OCI-LY7 (cell line): ENCODE measurements around the gene LRRC38. TPM values are rescaled to one million over a fixed set of nuclear protein-coding genes. Genes with fewer than 3 reads are reported as not detected.
"Not testable (repeated sequence)": the region's sequence is repeated elsewhere in the genome, so short reads cannot be mapped to it uniquely, and the experiment has no call there.

ENCODE experiments used
- BruUV-seq: library from RNA; stranded (reverse); fragments of 400-500 nt; replicated peaks from 2 replicates; lab custom pipeline; 2021; lab: Mats Ljungman, UMichigan
- CTCF ChIA-PET: fragments of 300-600 bp; sonication (Branson Sonifier 250); formaldehyde crosslinking; loops from one replicate; lab custom pipeline; 2022; ENCODE audit warnings: antibody characterized with exemption; ENCODE audit not compliant: unreplicated experiment; lab: Charles Lee
- POLR2A ChIA-PET: fragments of 300-600 bp; sonication (Branson Sonifier 250); formaldehyde crosslinking; loops from one replicate; lab custom pipeline; 2022; ENCODE audit warnings: antibody characterized with exemption; lab: Charles Lee
- DNase-seq: peaks from one replicate; pipeline ENCODE4 v3.0.0-alpha.2; 2015; ENCODE audit warnings: low spot score
- H2AFZ ChIP-seq: fragments of 200-600 bp; sonication (generic), shearing (Covaris generic); 2 replicates; pipeline ENCODE4 v1.6.1; 2014; ENCODE audit warnings: mild to moderate bottlenecking, antibody characterized with exemption, low read length, moderate library complexity
- H3K27ac ChIP-seq: fragments of 200-600 bp; sonication (generic); 2 replicates; pipeline ENCODE4 v1.5.1; 2014; ENCODE audit warnings: mixed run types, low read depth, mild to moderate bottlenecking, moderate library complexity, low read length, inconsistent platforms; ENCODE audit not compliant: poor library complexity, severe bottlenecking
- H3K36me3 ChIP-seq: fragments of 200-600 bp; sonication (generic); 2 replicates; pipeline ENCODE4 v1.6.1; 2014; ENCODE audit warnings: mild to moderate bottlenecking, antibody characterized with exemption, low read length, moderate library complexity, mixed read lengths; ENCODE audit not compliant: insufficient read depth
- H3K4me1 ChIP-seq: fragments of 200-600 bp; sonication (generic); 2 replicates; pipeline ENCODE4 v1.5.1; 2014; ENCODE audit warnings: mild to moderate bottlenecking, low read length; ENCODE audit not compliant: insufficient read depth, poor library complexity, severe bottlenecking
- H3K4me2 ChIP-seq: fragments of 200-600 bp; sonication (generic); 2 replicates; pipeline ENCODE4 v1.6.1; 2014; ENCODE audit warnings: mild to moderate bottlenecking, low read length
- H3K4me3 ChIP-seq: fragments of 200-600 bp; sonication (generic); 2 replicates; pipeline ENCODE4 v1.5.1; 2014; ENCODE audit warnings: mild to moderate bottlenecking, low read depth, low read length; ENCODE audit not compliant: poor library complexity, severe bottlenecking
- H3K79me2 ChIP-seq: fragments of 200-600 bp; sonication (generic); 2 replicates; pipeline ENCODE4 v1.6.1; 2016; ENCODE audit warnings: low read depth, mild to moderate bottlenecking, low read length, moderate library complexity, mixed read lengths; ENCODE audit not compliant: insufficient read depth
- H3K9me2 ChIP-seq: fragments of 200-600 bp; sonication (generic); 2 replicates; pipeline ENCODE4 v1.6.1; 2016; ENCODE audit warnings: mild to moderate bottlenecking, low read length, mixed read lengths; ENCODE audit not compliant: insufficient read depth
- H3K9me3 ChIP-seq: fragments of 200-600 bp; sonication (generic); 2 replicates; pipeline ENCODE4 v1.6.1; 2014; ENCODE audit warnings: mild to moderate bottlenecking, mixed run types, low read length, mixed read lengths
- H4K20me1 ChIP-seq: fragments of 200-600 bp; sonication (generic); 2 replicates; pipeline ENCODE4 v1.6.1; 2014; ENCODE audit warnings: mild to moderate bottlenecking, antibody characterized with exemption, low read length, moderate library complexity, mixed read lengths; ENCODE audit not compliant: insufficient read depth
- EZH2phosphoT487 ChIP-seq: fragments of 200-600 bp; sonication (generic); IDR thresholded peaks from 2 replicates; pipeline ENCODE4 v1.6.1; 2018; ENCODE audit warnings: low read depth, borderline replicate concordance, mild to moderate bottlenecking, mixed run types, antibody characterized with exemption, low read length, moderate library complexity, mixed read lengths
- intact Hi-C: fragments of 100-400 bp; cut with micrococcal nuclease; formaldehyde crosslinking; loops from one replicate; pipeline ENCODE4 v1.10.0; 2022; ENCODE audit not compliant: unreplicated experiment
- total RNA-seq, 2 experiments: library from RNA; depleted of rRNA in 1 of 2; stranded (reverse); fragments of >200 nt in 1 of 2; shearing (Covaris generic) in 1 of 2; gene quantifications; 2 replicates each; pipeline ENCODE4 v1.2.3, GENCODE V29; 2014 to 2022
- TF ChIP-seq, protein P1 (sequence below): fragments of 200-600 bp; sonication (generic); conservative IDR thresholded peaks from 2 replicates; pipeline ENCODE4 v1.5.1; 2014; ENCODE audit warnings: mild to moderate bottlenecking, antibody characterized with exemption, low read length, moderate library complexity, mixed read lengths

Gene LRRC38
- total RNA-seq, 2 experiments from 2014 or later, result not detected

DNA sequence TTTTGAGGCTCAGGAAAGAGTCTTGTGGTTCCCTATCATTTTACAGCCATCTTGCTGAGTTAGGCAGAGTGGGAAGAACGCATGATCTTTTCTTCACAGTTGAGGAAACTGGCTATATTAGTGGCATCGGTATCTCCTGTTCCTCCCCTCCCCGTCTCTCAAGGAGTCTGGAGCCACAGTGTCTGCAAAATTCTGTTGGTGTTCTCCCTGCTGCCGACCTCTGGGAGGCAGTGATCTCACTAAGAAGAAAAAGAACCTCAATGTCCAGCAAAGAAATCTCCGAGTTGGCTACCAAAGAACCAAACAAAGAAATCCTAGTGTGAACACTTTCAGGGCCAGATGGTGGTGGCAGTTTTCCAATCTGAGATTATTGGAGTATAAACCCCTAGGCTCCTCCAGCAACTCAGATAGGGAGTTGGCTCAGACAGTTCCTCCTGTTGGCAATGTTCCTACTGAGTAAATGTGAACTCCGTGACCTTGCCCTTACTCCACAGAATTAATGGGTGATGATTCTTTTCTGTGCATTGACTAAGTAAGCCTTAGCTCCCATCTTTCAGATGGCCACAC is 62.3 kb downstream of the LRRC38 start:
- ChIA-PET CTCF (no interaction called here), POLR2A (no interaction called here)
- no peaks in the 10 kb centered on the region for H3K9me3 ChIP-seq
- no TSS peak for BruUV-seq
- H3K4me3 ChIP-seq, result no peak overlapping the region
- intact Hi-C loops, result no loop called here
- H3K9me2 ChIP-seq, result no peaks in the 10 kb centered on the region
- no peak for DNase-seq
- TF ChIP-seq EZH2phosphoT487, result no peak
- TF ChIP-seq, protein P1, sequence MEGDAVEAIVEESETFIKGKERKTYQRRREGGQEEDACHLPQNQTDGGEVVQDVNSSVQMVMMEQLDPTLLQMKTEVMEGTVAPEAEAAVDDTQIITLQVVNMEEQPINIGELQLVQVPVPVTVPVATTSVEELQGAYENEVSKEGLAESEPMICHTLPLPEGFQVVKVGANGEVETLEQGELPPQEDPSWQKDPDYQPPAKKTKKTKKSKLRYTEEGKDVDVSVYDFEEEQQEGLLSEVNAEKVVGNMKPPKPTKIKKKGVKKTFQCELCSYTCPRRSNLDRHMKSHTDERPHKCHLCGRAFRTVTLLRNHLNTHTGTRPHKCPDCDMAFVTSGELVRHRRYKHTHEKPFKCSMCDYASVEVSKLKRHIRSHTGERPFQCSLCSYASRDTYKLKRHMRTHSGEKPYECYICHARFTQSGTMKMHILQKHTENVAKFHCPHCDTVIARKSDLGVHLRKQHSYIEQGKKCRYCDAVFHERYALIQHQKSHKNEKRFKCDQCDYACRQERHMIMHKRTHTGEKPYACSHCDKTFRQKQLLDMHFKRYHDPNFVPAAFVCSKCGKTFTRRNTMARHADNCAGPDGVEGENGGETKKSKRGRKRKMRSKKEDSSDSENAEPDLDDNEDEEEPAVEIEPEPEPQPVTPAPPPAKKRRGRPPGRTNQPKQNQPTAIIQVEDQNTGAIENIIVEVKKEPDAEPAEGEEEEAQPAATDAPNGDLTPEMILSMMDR, result no peak
- no peaks in the 10 kb centered on the region for H3K4me1 ChIP-seq
- no peak overlapping the region for H3K4me2 ChIP-seq
- H2AFZ ChIP-seq, result no peak overlapping the region
- H3K36me3 ChIP-seq, result no peaks in the 10 kb centered on the region
- no peaks in the 10 kb centered on the region for H4K20me1 ChIP-seq
- no peaks in the 10 kb centered on the region for H3K79me2 ChIP-seq
- no peak overlapping the region for H3K27ac ChIP-seq

DNA sequence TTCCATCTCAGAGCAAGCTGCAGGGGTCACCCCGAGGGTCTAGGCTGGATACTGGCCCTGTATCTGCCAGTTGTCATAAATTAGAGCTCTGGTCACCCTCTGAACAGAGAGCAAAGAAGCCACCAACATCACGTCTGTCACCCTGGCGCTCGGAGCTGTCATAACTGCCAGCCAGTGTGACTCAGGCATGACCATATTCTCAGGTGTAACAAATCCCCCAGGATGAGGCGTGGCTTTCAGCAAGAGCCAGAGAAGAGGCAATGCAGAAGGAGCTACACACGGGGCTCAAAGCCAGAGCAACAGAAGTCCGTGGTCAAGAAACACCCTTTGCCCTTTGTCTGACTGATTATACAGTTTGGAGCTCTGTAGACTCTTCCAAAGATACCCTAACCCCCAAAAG is 63.6 kb downstream of the LRRC38 start:
- ChIA-PET POLR2A (no interaction called here), CTCF (no interaction called here)
- no peak for DNase-seq
- Histone ChIP-seq H3K9me2 (no peaks in the 10 kb centered on the region), H3K27ac (no peak overlapping the region), H3K79me2 (no peaks in the 10 kb centered on the region), H2AFZ (no peak overlapping the region), H3K4me3 (no peak overlapping the region), H3K4me2 (no peak overlapping the region), H3K36me3 (no peaks in the 10 kb centered on the region), H3K9me3 (no peaks in the 10 kb centered on the region), H3K4me1 (no peaks in the 10 kb centered on the region), H4K20me1 (no peaks in the 10 kb centered on the region)
- TF ChIP-seq EZH2phosphoT487, result no peak
- TF ChIP-seq, protein P1, result no peak
- intact Hi-C loops, result no loop called here
- BruUV-seq, result no TSS peak

DNA sequence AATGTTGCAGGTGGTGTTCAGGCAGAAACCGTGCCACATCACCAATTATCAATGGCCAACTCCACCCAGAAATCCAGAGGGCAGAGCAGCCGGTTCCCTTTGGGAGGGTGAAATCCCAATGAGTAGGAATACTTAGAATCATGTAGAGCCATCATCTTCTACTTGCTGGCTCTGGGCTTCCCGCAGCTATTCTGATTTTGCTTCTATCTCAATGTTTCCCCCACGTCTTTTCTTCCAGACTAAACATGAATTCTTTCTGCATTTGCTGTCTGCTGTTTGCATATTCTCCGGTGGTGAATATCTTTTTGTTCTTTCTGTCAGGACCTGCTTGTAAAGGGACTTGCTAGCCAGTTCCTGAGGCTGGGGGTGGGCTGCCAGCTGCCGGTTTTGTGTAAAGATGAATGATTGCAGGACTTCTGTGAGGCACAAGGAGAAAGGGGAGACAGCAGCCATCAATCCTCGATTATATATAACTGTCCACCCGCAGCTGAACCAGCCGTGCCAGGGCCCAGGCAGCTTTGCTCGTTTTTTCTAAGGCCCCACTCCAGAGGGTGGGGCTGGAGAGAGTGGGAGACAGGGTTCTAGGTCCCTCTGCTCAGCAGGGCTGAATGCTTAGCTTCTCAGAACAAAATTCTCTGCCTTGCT is 70.3 kb downstream of the LRRC38 start:
- BruUV-seq, result no TSS peak
- H3K9me2 ChIP-seq, result no peaks in the 10 kb centered on the region
- no peak overlapping the region for H3K4me3 ChIP-seq
- H3K9me3 ChIP-seq, result no peaks in the 10 kb centered on the region
- ChIA-PET POLR2A (no interaction called here), CTCF (no interaction called here)
- no peak overlapping the region for H2AFZ ChIP-seq
- no peaks in the 10 kb centered on the region for H3K36me3 ChIP-seq
- H3K27ac ChIP-seq, result no peak overlapping the region
- no peaks in the 10 kb centered on the region for H3K79me2 ChIP-seq
- TF ChIP-seq, protein P1, result no peak
- TF ChIP-seq EZH2phosphoT487, result no peak
- DNase-seq, result no peak
- intact Hi-C loops, result no loop called here
- H3K4me2 ChIP-seq, result no peak overlapping the region
- H3K4me1 ChIP-seq, result no peaks in the 10 kb centered on the region
- no peaks in the 10 kb centered on the region for H4K20me1 ChIP-seq

DNA sequence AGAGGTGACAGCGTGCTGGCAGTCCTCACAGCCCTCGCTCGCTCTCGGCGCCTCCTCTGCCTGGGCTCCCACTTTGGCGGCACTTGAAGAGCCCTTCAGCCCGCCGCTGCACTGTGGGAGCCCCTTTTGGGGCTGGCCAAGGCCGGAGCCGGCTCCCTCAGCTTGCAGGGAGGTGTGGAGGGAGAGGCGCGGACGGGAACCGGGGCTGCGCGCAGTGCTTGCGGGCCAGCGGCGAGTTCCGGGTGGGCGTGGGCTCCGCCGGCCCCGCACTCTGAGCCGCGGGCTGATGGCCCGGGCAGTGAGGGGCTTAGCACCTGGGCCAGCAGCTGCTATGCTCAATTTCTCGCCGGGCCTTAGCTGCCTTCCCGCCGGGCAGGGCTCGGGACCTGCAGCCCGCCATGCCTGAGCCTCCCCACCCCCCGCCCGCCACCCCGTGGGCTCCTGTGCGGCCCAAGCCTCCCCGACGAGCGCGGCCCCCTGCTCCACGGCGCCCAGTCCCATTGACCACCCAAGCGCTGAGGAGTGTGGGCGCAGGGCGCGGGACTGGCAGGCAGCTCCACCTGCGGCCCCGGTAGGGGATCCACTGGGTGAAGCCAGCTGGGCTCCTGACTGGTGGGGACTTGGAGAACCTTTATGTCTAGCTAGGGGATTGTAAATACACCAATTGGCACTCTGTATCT is 74.6 kb downstream of the LRRC38 start:
- H3K79me2 ChIP-seq, CTCF ChIA-PET, H3K4me2 ChIP-seq, H3K36me3 ChIP-seq, H3K27ac ChIP-seq, H3K4me3 ChIP-seq, H3K9me2 ChIP-seq, H3K4me1 ChIP-seq, POLR2A ChIA-PET, intact Hi-C loops, H4K20me1 ChIP-seq, BruUV-seq, H2AFZ ChIP-seq, DNase-seq, H3K9me3 ChIP-seq: not testable (repeated sequence)
